GM18907 (cell line): Measurements from ENCODE around the gene TOM1.

Experiments used
- ATAC-seq: cut with Tn5 transposase; IDR thresholded peaks from one replicate; pipeline ENCODE4 v1.9.1; 2021; ENCODE audit warnings: mild to moderate bottlenecking, moderate library complexity; ENCODE audit not compliant: unreplicated experiment

The TOM1 gene

GRCh38 chr22:35367331-35367886 is 67.7 kb downstream of the TOM1 start:
- peak; percentile 45 for ATAC-seq

GRCh38 chr22:35368386-35368785 is 68.7 kb downstream of the TOM1 start:
- ATAC-seq: no peak

- no peak for ATAC-seq
These were observed 70.3 kb downstream of the TOM1 start for GRCh38 chr22:35369996-35370395.

- ATAC-seq: no peak
These were observed 74.1 kb downstream of the TOM1 start for GRCh38 chr22:35373781-35374180.

- ATAC-seq: no peak
These were observed 75.3 kb downstream of the TOM1 start for GRCh38 chr22:35375031-35375430.

- ATAC-seq: no peak
These were observed 75.8 kb downstream of the TOM1 start for GRCh38 chr22:35375526-35375925.

GRCh38 chr22:35376728-35377472 is 77.2 kb downstream of the TOM1 start:
- ATAC-seq: peak; percentile 69

- no peak for ATAC-seq
These were observed 78.0 kb downstream of the TOM1 start for GRCh38 chr22:35377735-35378134.

GRCh38 chr22:35378621-35379020 is 78.9 kb downstream of the TOM1 start:
- ATAC-seq: no peak

- no peak for ATAC-seq
These were observed 79.7 kb downstream of the TOM1 start for GRCh38 chr22:35379146-35379993.

GRCh38 chr22:35380013-35380412 is 80.3 kb downstream of the TOM1 start:
- no peak for ATAC-seq

- no peak for ATAC-seq
These were observed 81.1 kb downstream of the TOM1 start, which contains the start of gene HMOX1 for GRCh38 chr22:35380537-35381423. HMOX1 (plus strand) TSS chr22:35381096; CDS start chr22:35381174, 78 bp downstream.

GRCh38 chr22:35381424-35382009 is 81.8 kb downstream of the TOM1 start:
- ATAC-seq: no peak

- no peak for ATAC-seq
These were observed 84.0 kb downstream of the TOM1 start for GRCh38 chr22:35383679-35384071.

GRCh38 chr22:35384527-35384926 is 84.8 kb downstream of the TOM1 start:
- ATAC-seq: no peak

GRCh38 chr22:35384975-35385588 is 85.4 kb downstream of the TOM1 start:
- no peak for ATAC-seq

GRCh38 chr22:35386670-35387288 is 87.1 kb downstream of the TOM1 start:
- no peak for ATAC-seq

GRCh38 chr22:35390933-35391332 is 91.2 kb downstream of the TOM1 start:
- ATAC-seq: no peak

- no peak for ATAC-seq
These were observed 92.7 kb downstream of the TOM1 start for GRCh38 chr22:35392357-35392756.
